ENCODE data around the gene TAL1. TPM values are rescaled to one million over a fixed set of nuclear protein-coding genes. Genes with fewer than 3 reads are reported as not detected.

TAL1 gene
- total RNA-seq (2014; rRNA removed; shearing (Covaris generic)) = 0.04 and 0.05 TPM in 2 replicates

DNA sequence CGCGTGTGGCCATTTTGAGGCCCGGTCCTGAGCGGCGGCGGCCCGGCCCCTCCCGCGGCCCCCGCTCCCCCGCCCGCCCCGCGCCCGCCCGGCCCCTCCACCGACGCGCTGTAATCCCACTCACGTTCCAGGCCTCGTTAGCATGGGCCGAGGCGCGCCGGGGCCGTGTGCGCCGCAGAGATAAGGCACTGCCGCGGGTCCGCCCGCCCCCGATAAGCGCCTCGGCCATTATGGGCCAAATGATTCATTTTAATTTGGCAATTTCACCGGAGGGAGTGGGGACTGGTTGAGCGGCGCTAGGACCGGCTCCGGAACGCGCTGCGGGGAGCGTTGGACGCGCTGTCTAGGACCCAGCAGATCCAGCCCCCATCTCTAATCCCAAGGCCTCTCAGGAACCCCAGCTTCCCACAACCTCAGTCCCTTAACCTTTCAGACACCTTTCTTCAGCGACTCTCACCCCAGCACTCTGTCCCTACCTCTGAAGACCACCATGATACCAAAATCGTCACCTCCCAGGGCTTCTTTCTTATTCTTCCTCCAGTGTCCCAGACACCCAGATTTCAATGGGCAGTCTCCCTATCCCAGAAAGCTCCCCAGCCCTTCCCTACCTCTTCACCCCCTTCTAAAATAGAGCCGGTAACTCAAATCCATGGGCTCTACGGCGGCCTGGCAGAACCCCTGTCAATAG, at the start of gene TAL1:
TAL1 (minus strand) TSS at position 39 of the 688 bp plus-strand sequence. CDS start 6,337 bp downstream, outside the sequence.

DNA sequence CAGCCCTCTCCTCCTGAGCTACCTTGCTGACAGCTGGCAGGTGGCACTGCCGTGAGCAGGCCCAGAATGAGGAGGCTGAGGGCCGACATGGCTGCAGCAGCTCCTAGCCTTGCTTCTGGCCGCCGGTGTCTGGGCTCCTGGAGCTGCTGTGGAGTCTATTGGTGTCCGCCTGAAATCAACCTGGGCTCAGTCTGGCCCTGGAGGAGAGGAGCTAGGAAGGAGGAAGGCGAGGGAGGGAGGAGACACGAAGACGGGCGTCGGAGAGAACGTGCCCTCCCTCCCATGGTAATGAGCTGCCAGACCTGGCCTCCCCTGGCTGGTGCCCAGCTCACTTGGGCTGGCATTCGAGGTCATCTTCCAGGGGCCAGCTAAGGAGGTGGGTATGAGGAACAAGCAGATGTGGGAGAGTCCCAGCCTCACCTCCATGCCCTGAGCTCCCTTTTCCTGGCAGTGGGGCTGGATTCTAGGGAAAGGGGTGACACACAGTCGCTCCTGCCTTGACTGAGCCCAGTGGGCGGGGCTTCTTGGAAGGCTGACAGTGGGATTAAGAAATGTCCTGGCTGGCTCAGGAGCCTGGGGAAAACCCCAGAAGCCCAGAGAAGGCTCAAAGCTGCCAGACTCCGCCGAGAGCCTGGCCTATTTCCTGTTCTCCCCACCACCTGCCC, 42.0 kb downstream of the TAL1 start, which contains the start of gene PDZK1IP1:
PDZK1IP1 (minus strand) TSS at position 193 of the 665 bp plus-strand sequence; CDS start at position 89, 104 bp downstream.

Other genes starting within 250 kb of the TAL1 start
- 1.3 TPM in 2 replicates for gene CYP4X1, start 208.6 kb downstream of the TAL1 start, total RNA-seq (2014; rRNA removed; shearing (Covaris generic))
- not detected in 2 replicates for gene CYP4Z1, start 165.0 kb downstream of the TAL1 start, total RNA-seq (2014; rRNA removed; shearing (Covaris generic))
- gene CYP4A22, start 94.8 kb downstream of the TAL1 start, total RNA-seq (2014; rRNA removed; shearing (Covaris generic)) = not detected in 2 replicates
- not detected in 2 replicates for gene PDZK1IP1, start 42.2 kb downstream of the TAL1 start, total RNA-seq (2014; rRNA removed; shearing (Covaris generic))
- 19.9 TPM in 2 replicates for gene STIL, start 81.9 kb upstream of the TAL1 start, total RNA-seq (2014; rRNA removed; shearing (Covaris generic))
- gene CMPK1, start 101.6 kb upstream of the TAL1 start, total RNA-seq (2014; rRNA removed; shearing (Covaris generic)) = 70.5 and 75.9 TPM in 2 replicates
- gene FOXE3, start 184.1 kb upstream of the TAL1 start, total RNA-seq (2014; rRNA removed; shearing (Covaris generic)) = not detected in 2 replicates
- gene FOXD2, start 205.8 kb upstream of the TAL1 start, total RNA-seq (2014; rRNA removed; shearing (Covaris generic)) = 1.7 and 3.0 TPM in 2 replicates